Tibial artery (tissue), 4 donors: ENCODE measurements around the gene TSPY2.
"Not testable (repeated sequence)": the region's sequence is repeated elsewhere in the genome, so short reads cannot be mapped to it uniquely, and the experiment has no call there.

Source experiments
- DNase-seq, 2 donors: peaks; one replicate each; pipeline ENCODE4 v3.0.0-alpha.2; 2019
- H3K27ac ChIP-seq, 2 donors: fragments of 200-600 bp; sonication (generic) in 1 of 2; 1 replicate in 1 of 2; 2 replicates in 1 of 2; pipeline ENCODE4 v1.5.1; 2018 to 2019; ENCODE audit warnings: mild to moderate bottlenecking in 1 of 2
- H3K27me3 ChIP-seq, 2 donors: fragments of 200-600 bp; sonication (generic) in 1 of 2; one replicate each; pipeline versions ENCODE4 v1.5.1 to v1.6.0; 2016 to 2019
- H3K36me3 ChIP-seq, 3 donors: fragments of 200-600 bp; sonication (generic) in 2 of 3; one replicate each; pipeline ENCODE4 v1.5.1; 2016 to 2019; ENCODE audit warnings: mild to moderate bottlenecking in 2 of 3
- H3K4me1 ChIP-seq, 4 donors: fragments of 200-600 bp; sonication (generic) in 2 of 4; 1 replicate in 3 of 4; 2 replicates in 1 of 4; pipeline ENCODE4 v1.5.1; 2016 to 2019
- H3K4me3 ChIP-seq, 2 donors: fragments of 200-600 bp; sonication (generic) in 1 of 2; 1 replicate in 1 of 2; 2 replicates in 1 of 2; pipeline ENCODE4 v1.5.1; 2018 to 2019; ENCODE audit warnings: mild to moderate bottlenecking in 2 of 2
- H3K9me3 ChIP-seq, 3 donors: fragments of 200-600 bp; sonication (generic) in 1 of 3; one replicate each; pipeline ENCODE4 v1.5.1; 2016 to 2019
- intact Hi-C: fragments of 100-400 bp; cut with DNase I; formaldehyde crosslinking; loops from one replicate; pipeline ENCODE4 v1.15.0; 2023; ENCODE audit warnings: low total_unique reads

Gene TSPY2, protein sequence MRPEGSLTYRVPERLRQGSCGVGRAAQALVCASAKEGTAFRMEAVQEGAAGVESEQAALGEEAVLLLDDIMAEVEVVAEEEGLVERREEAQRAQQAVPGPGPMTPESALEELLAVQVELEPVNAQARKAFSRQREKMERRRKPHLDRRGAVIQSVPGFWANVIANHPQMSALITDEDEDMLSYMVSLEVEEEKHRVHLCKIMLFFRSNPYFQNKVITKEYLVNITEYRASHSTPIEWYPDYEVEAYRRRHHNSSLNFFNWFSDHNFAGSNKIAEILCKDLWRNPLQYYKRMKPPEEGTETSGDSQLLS

DNA sequence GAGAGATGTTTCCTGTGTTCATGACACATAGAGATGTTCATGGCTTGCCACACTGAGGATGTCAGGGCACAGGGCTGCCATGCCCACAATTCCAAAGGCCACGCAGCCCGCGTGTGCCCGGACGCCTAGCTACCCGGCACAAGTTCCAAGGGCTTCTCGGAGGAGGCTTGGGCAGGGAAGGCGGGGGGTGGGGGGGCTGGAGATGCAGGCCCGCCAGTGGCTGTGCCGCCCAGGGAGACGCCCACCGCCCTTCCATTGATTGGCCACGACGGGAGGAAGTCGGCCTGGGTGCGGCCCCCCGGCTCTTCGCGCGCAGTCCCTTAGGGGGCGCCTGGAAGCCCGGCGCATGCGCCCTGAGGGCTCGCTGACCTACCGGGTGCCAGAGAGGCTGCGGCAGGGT lies at the start of gene TSPY2:
Gene TSPY2, plus strand, starts transcription at position 301 of the 400 bp plus-strand sequence. Its CDS starts 46 bp downstream, at position 347.
- H3K27me3 ChIP-seq, H3K4me3 ChIP-seq, intact Hi-C loops, H3K4me1 ChIP-seq, H3K27ac ChIP-seq, DNase-seq, H3K9me3 ChIP-seq, H3K36me3 ChIP-seq: not testable (repeated sequence)

DNA sequence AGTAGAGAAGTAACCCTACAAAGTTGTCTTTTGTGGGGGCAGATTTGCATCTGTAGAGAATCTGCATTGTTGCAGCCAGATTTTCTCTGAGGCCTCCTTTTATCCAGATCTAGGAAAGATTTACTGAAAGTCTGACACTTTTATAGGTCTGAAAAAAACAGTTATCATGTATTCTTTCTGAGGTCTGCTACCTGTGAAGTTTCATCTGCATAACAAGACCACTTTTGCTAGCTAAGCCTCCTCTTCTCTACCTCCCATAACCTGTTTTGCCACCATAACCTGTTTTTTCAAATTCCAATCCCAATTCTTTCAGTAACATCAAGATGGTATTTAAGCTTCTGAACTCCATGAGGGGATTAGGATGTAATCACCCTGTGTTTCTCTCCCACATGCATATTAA lies 36.5 kb upstream of the TSPY2 start:
- H3K27me3 ChIP-seq, H3K4me1 ChIP-seq, H3K4me3 ChIP-seq, H3K36me3 ChIP-seq, intact Hi-C loops, H3K9me3 ChIP-seq, H3K27ac ChIP-seq, DNase-seq: not testable (repeated sequence)

DNA sequence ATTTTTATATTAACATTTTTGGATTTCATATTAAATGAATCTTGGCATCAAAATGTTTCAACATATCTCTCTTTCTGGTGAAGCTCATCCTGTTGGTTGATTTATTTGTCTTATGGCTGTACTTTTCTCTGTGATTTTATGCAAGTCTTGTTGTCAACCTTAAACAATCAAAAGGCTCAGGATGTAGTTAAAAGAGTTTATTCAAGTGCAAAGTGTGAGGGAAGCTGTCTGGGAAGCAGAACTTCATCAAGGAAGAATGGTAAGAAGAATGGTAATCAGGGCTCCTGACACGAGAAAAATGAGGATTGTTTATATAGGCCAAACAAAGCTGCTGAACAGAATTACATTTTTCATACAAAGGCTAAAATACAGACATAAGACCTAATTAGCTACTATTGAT lies 29.0 kb upstream of the TSPY2 start:
- H3K9me3 ChIP-seq, H3K4me3 ChIP-seq, H3K27ac ChIP-seq, H3K36me3 ChIP-seq, intact Hi-C loops, DNase-seq, H3K4me1 ChIP-seq, H3K27me3 ChIP-seq: not testable (repeated sequence)

DNA sequence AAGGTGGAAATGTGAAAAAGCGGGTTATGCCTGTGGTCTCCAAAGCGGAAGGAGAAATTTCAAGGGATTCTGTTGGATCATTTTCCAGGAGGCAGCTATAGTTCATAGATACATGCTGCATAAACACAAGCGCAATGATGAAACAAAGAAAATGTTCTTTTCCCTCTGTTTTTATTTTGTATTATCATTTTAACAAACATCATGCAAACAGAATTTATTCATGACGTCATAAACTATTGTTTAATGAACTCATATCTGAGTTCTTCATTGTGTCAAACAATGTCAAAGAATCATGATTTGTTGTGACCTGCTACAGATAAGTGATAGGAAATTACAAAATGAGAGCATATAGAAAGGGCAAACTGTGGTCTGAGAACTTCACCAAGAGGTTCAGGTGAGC lies 23.8 kb downstream of the TSPY2 start:
- H3K9me3 ChIP-seq, H3K4me3 ChIP-seq, H3K4me1 ChIP-seq, H3K27me3 ChIP-seq, intact Hi-C loops, H3K27ac ChIP-seq, DNase-seq, H3K36me3 ChIP-seq: not testable (repeated sequence)
